ENCODE data around the gene ACTR10. TPM values are rescaled to one million over a fixed set of nuclear protein-coding genes. Genes with fewer than 3 reads are reported as not detected.
A peak's percentile ranks its signal among the peaks of the same experiment; 100 is the strongest.

The ACTR10 gene
- 70.0 and 103 TPM in 2 replicates for total RNA-seq

- DNase-seq (ENCODE audit: low read depth), result no peak
- no peak for TF ChIP-seq CTCF (conservative IDR thresholded peaks at IDR 0.05; ENCODE audit: low read depth, low read length)
- peak within 1 kb of the TSS; percentile 99 for H3K4me3 ChIP-seq (ENCODE audit: low read depth, low read length)
Observed at GRCh38 chr14:58199726-58200479, at the start of gene ACTR10. Gene ACTR10, plus strand, starts transcription at chr14:58200149. Its CDS starts 69 bp downstream, at chr14:58200218.

DNA sequence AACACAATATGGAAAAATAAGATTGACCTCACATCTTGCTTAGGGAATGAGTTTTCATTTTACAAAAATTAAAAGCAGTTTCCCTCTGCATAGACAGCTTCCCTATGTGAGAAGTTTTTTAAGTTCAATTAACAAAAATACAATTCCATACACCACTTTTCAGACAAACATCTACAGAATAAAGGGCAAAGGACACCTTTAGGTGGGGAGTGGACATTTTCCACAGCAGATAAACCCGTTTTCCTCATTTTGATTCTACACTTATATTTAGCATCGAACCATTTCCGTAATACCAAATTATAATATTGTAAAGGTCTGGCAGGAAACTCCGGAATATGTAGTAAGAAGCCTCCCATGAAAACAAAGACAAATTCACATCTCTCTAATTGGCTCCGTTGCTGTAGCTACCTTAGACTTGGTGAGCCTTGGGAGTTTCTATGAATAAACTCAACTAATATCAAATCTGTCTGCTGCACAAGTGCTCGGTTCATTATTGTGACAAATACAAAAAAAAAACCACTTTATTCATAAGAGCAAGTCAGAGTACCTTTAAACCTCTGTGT is 49.6 kb upstream of the ACTR10 start:
- H3K4me3 ChIP-seq (ENCODE audit: low read depth, low read length), result no peak overlapping the region
- TF ChIP-seq CTCF (conservative IDR thresholded peaks at IDR 0.05; ENCODE audit: low read depth, low read length), result no peak
- DNase-seq (ENCODE audit: low read depth), result no peak

GRCh38 chr14:58151133-58152013 is 48.6 kb upstream of the ACTR10 start:
- peak overlapping the region; percentile 89 for H3K4me3 ChIP-seq (ENCODE audit: low read depth, low read length)
- no peak for TF ChIP-seq CTCF (conservative IDR thresholded peaks at IDR 0.05; ENCODE audit: low read depth, low read length)
- DNase-seq (ENCODE audit: low read depth), result no peak

GRCh38 chr14:58152014-58152857 is 47.7 kb upstream of the ACTR10 start, which contains the start of gene ARMH4:
Gene ARMH4, minus strand, starts transcription at chr14:58152213. Its CDS starts 12,855 bp downstream, at chr14:58139358.
- no peak for TF ChIP-seq CTCF (conservative IDR thresholded peaks at IDR 0.05; ENCODE audit: low read depth, low read length)
- H3K4me3 ChIP-seq (ENCODE audit: low read depth, low read length), result peak within 1 kb of the TSS; percentile 89
- DNase-seq (ENCODE audit: low read depth), result no peak

GRCh38 chr14:58160561-58160960 is 39.4 kb upstream of the ACTR10 start:
- no peak for DNase-seq (ENCODE audit: low read depth)
- no peak overlapping the region for H3K4me3 ChIP-seq (ENCODE audit: low read depth, low read length)
- no peak for TF ChIP-seq CTCF (conservative IDR thresholded peaks at IDR 0.05; ENCODE audit: low read depth, low read length)
